MM.1S (cell line): ENCODE data around the gene CELF5.
"Not testable (repeated sequence)": the region's sequence is repeated elsewhere in the genome, so short reads cannot be mapped to it uniquely, and the experiment has no call there.

Experiments used
- DNase-seq: peaks from one replicate; pipeline ENCODE4 v3.0.0-alpha.2; 2015
- H2AFZ ChIP-seq: fragments of 300-600 bp; sonication (generic); 2 replicates; pipeline ENCODE4 v1.6.0; 2016; ENCODE audit warnings: antibody characterized with exemption, low read length
- H3F3A ChIP-seq: fragments of 300-600 bp; sonication (generic); 2 replicates; pipeline ENCODE4 v1.6.1; 2016; ENCODE audit warnings: mild to moderate bottlenecking, antibody characterized with exemption, low read length, moderate library complexity, mixed read lengths; ENCODE audit not compliant: insufficient read depth
- H3K27ac ChIP-seq: fragments of 300-600 bp; sonication (generic); 2 replicates; pipeline ENCODE4 v1.5.1; 2016; ENCODE audit warnings: mild to moderate bottlenecking, low read length
- H3K27me3 ChIP-seq: fragments of 300-600 bp; sonication (generic); replicated peaks from 2 replicates; pipeline ENCODE4 v1.6.0; 2016; ENCODE audit warnings: low read length; ENCODE audit not compliant: insufficient read depth
- H3K36me3 ChIP-seq: fragments of 300-600 bp; sonication (generic); replicated peaks from 2 replicates; pipeline ENCODE4 v1.6.1; 2016; ENCODE audit warnings: mild to moderate bottlenecking, low read length, mixed read lengths; ENCODE audit not compliant: insufficient read depth
- H3K4me1 ChIP-seq: fragments of 300-600 bp; sonication (generic); 2 replicates; pipeline ENCODE4 v1.6.1; 2016; ENCODE audit warnings: low read length, mixed read lengths
- H3K4me2 ChIP-seq: fragments of 300-600 bp; sonication (generic); 2 replicates; pipeline ENCODE4 v1.6.0; 2016; ENCODE audit warnings: low read depth, low read length
- H3K4me3 ChIP-seq: fragments of 300-600 bp; sonication (generic); 2 replicates; pipeline ENCODE4 v1.5.1; 2016; ENCODE audit warnings: low read length, mixed read lengths
- H3K79me2 ChIP-seq: fragments of 300-600 bp; sonication (generic); 2 replicates; pipeline ENCODE4 v1.6.1; 2016; ENCODE audit warnings: mixed run types, low read length, mixed read lengths
- H3K9ac ChIP-seq: fragments of 300-600 bp; sonication (generic); 2 replicates; pipeline ENCODE4 v1.6.1; 2016; ENCODE audit warnings: low read length, mixed read lengths
- H3K9me2 ChIP-seq: fragments of 300-600 bp; sonication (generic); replicated peaks from 2 replicates; pipeline ENCODE4 v1.6.1; 2016; ENCODE audit warnings: mild to moderate bottlenecking, low read length, mixed read lengths; ENCODE audit not compliant: insufficient read depth
- H3K9me3 ChIP-seq: fragments of 300-600 bp; sonication (generic); replicated peaks from 2 replicates; pipeline ENCODE4 v1.6.1; 2016; ENCODE audit warnings: mild to moderate bottlenecking, low read length, mixed read lengths; ENCODE audit not compliant: insufficient read depth
- H4K20me1 ChIP-seq: fragments of 300-600 bp; sonication (generic); 2 replicates; pipeline ENCODE4 v1.6.1; 2016; ENCODE audit warnings: mild to moderate bottlenecking, low read length, moderate library complexity, mixed read lengths; ENCODE audit not compliant: insufficient read depth
- CTCF ChIP-seq: fragments of 300-600 bp; sonication (generic); IDR thresholded peaks from 2 replicates; pipeline ENCODE4 v1.5.1; 2016; ENCODE audit warnings: antibody characterized with exemption, low read length, mixed read lengths
- EZH2 ChIP-seq: fragments of 300-600 bp; sonication (generic); optimal IDR thresholded peaks from 2 replicates; pipeline ENCODE3; 2017; ENCODE audit warnings: low read depth, mild to moderate bottlenecking, antibody characterized with exemption, low read length, mixed read lengths
- EZH2phosphoT487 ChIP-seq: fragments of 300-600 bp; sonication (generic); IDR thresholded peaks from 2 replicates; pipeline ENCODE4 v1.6.1; 2018; ENCODE audit warnings: antibody characterized with exemption, low read length

The CELF5 gene

GRCh38 chr19:3325451-3325850, 101.0 kb downstream of the CELF5 start:
- H3K9ac ChIP-seq, result no peak overlapping the region
- no peaks in the 10 kb centered on the region for H3K9me3 ChIP-seq
- no peaks in the 10 kb centered on the region for H4K20me1 ChIP-seq
- no peak overlapping the region for H3K4me3 ChIP-seq
- no peaks in the 10 kb centered on the region for H3F3A ChIP-seq
- no peaks in the 10 kb centered on the region for H3K9me2 ChIP-seq
- H3K79me2 ChIP-seq, result no peaks in the 10 kb centered on the region
- H3K4me1 ChIP-seq, result no peaks in the 10 kb centered on the region
- H3K36me3 ChIP-seq, result no peaks in the 10 kb centered on the region
- no peak overlapping the region for H2AFZ ChIP-seq
- H3K27ac ChIP-seq, result no peak overlapping the region
- DNase-seq, result no peak
- peaks cover 66% of the 10 kb centered on the region for H3K27me3 ChIP-seq
- no peak overlapping the region for H3K4me2 ChIP-seq
- TF ChIP-seq EZH2phosphoT487 (no peak), CTCF (no peak)

GRCh38 chr19:3328743-3329142, 104.3 kb downstream of the CELF5 start:
- no peak overlapping the region for H3K9ac ChIP-seq
- no peaks in the 10 kb centered on the region for H3K4me1 ChIP-seq
- H3K4me3 ChIP-seq, result no peak overlapping the region
- no peaks in the 10 kb centered on the region for H3K9me3 ChIP-seq
- H3K27me3 ChIP-seq, result peaks cover 75% of the 10 kb centered on the region
- H3K9me2 ChIP-seq, result no peaks in the 10 kb centered on the region
- no peaks in the 10 kb centered on the region for H3F3A ChIP-seq
- H2AFZ ChIP-seq, result no peak overlapping the region
- no peak for TF ChIP-seq CTCF
- TF ChIP-seq EZH2phosphoT487, result no peak
- TF ChIP-seq EZH2, result no peak
- no peak overlapping the region for H3K27ac ChIP-seq
- no peaks in the 10 kb centered on the region for H4K20me1 ChIP-seq
- DNase-seq, result no peak
- H3K4me2 ChIP-seq, result no peak overlapping the region
- H3K36me3 ChIP-seq, result no peaks in the 10 kb centered on the region
- no peaks in the 10 kb centered on the region for H3K79me2 ChIP-seq

GRCh38 chr19:3330047-3330446, 105.6 kb downstream of the CELF5 start:
- no peaks in the 10 kb centered on the region for H3K79me2 ChIP-seq
- no peak for TF ChIP-seq EZH2
- H2AFZ ChIP-seq, result no peak overlapping the region
- no peak overlapping the region for H3K27ac ChIP-seq
- no peaks in the 10 kb centered on the region for H3K36me3 ChIP-seq
- no peak overlapping the region for H3K9ac ChIP-seq
- no peaks in the 10 kb centered on the region for H4K20me1 ChIP-seq
- H3K9me3 ChIP-seq, result no peaks in the 10 kb centered on the region
- H3F3A ChIP-seq, result no peaks in the 10 kb centered on the region
- DNase-seq, result no peak
- H3K9me2 ChIP-seq, result no peaks in the 10 kb centered on the region
- H3K27me3 ChIP-seq, result peaks cover 74% of the 10 kb centered on the region
- no peak overlapping the region for H3K4me2 ChIP-seq
- no peaks in the 10 kb centered on the region for H3K4me1 ChIP-seq
- no peak overlapping the region for H3K4me3 ChIP-seq

GRCh38 chr19:3332232-3332631, 107.8 kb downstream of the CELF5 start:
- not testable (repeated sequence) for H3K9me2 ChIP-seq, H4K20me1 ChIP-seq, H3K9ac ChIP-seq, H3F3A ChIP-seq, DNase-seq, H3K27ac ChIP-seq, H3K4me3 ChIP-seq, H2AFZ ChIP-seq, H3K79me2 ChIP-seq, H3K9me3 ChIP-seq, H3K4me1 ChIP-seq, H3K4me2 ChIP-seq, H3K36me3 ChIP-seq
- peaks cover 89% of the 10 kb centered on the region for H3K27me3 ChIP-seq
